ENCODE results near the gene ADAMTS2.

ADAMTS2 gene

GRCh38 chr5:179245031-179245430 is 100.2 kb downstream of the ADAMTS2 start:
- no peaks in the 10 kb centered on the region for H3K9me3 Mint-ChIP-seq
- H3K36me3 Mint-ChIP-seq (ENCODE audit: insufficient read depth), result no peaks in the 10 kb centered on the region
- peaks cover 38% of the 10 kb centered on the region for H3K27me3 Mint-ChIP-seq
- no peak for DNase-seq (ENCODE audit: low spot score in 2 of 2)
- no peak overlapping the region for H3K4me3 Mint-ChIP-seq
- no peaks in the 10 kb centered on the region for H3K4me1 Mint-ChIP-seq
- no peak for ATAC-seq (replicated peaks; ENCODE audit: extremely low read depth, poor library complexity, severe bottlenecking)
- H3K27ac Mint-ChIP-seq (ENCODE audit: low read depth), result no peak overlapping the region

- ATAC-seq (replicated peaks; ENCODE audit: extremely low read depth, poor library complexity, severe bottlenecking), result no peak
- no peak for DNase-seq (ENCODE audit: low spot score in 2 of 2)
- Mint-ChIP-seq H3K27ac (ENCODE audit: low read depth) (no peak overlapping the region), H3K36me3 (ENCODE audit: insufficient read depth) (no peaks in the 10 kb centered on the region), H3K9me3 (no peaks in the 10 kb centered on the region), H3K4me1 (no peaks in the 10 kb centered on the region), H3K4me3 (no peak overlapping the region), H3K27me3 (peaks cover 48% of the 10 kb centered on the region)
Observed at GRCh38 chr5:179244044-179244443, 101.2 kb downstream of the ADAMTS2 start.

- no peaks in the 10 kb centered on the region for H3K36me3 Mint-ChIP-seq (ENCODE audit: insufficient read depth)
- ATAC-seq (replicated peaks; ENCODE audit: extremely low read depth, poor library complexity, severe bottlenecking) (no peak), DNase-seq (ENCODE audit: low spot score in 2 of 2) (no peak)
- H3K27me3 Mint-ChIP-seq, result peaks cover 49% of the 10 kb centered on the region
- no peak overlapping the region for H3K27ac Mint-ChIP-seq (ENCODE audit: low read depth)
- no peaks in the 10 kb centered on the region for H3K9me3 Mint-ChIP-seq
- no peak overlapping the region for H3K4me3 Mint-ChIP-seq
- no peaks in the 10 kb centered on the region for H3K4me1 Mint-ChIP-seq
Observed at GRCh38 chr5:179243333-179243732, 101.9 kb downstream of the ADAMTS2 start.

- Mint-ChIP-seq H3K4me1 (no peaks in the 10 kb centered on the region), H3K27me3 (peaks cover 50% of the 10 kb centered on the region), H3K27ac (ENCODE audit: low read depth) (no peak overlapping the region), H3K36me3 (ENCODE audit: insufficient read depth) (no peaks in the 10 kb centered on the region), H3K9me3 (no peaks in the 10 kb centered on the region), H3K4me3 (no peak overlapping the region)
- ATAC-seq (replicated peaks; ENCODE audit: extremely low read depth, poor library complexity, severe bottlenecking), result no peak
- DNase-seq (ENCODE audit: low spot score in 2 of 2), result no peak
Observed at GRCh38 chr5:179242676-179243075, 102.6 kb downstream of the ADAMTS2 start.

GRCh38 chr5:179241764-179242370 is 103.4 kb downstream of the ADAMTS2 start:
- no peak for ATAC-seq (replicated peaks; ENCODE audit: extremely low read depth, poor library complexity, severe bottlenecking)
- Mint-ChIP-seq H3K27ac (ENCODE audit: low read depth) (no peak overlapping the region), H3K9me3 (no peaks in the 10 kb centered on the region), H3K36me3 (ENCODE audit: insufficient read depth) (no peaks in the 10 kb centered on the region), H3K4me1 (no peaks in the 10 kb centered on the region), H3K4me3 (no peak overlapping the region), H3K27me3 (peaks cover 50% of the 10 kb centered on the region)
- no peak for DNase-seq (ENCODE audit: low spot score in 2 of 2)

- no peak overlapping the region for H3K4me3 Mint-ChIP-seq
- no peak for DNase-seq (ENCODE audit: low spot score in 2 of 2)
Observed at GRCh38 chr5:179241175-179241574, 104.1 kb downstream of the ADAMTS2 start.

GRCh38 chr5:179240561-179240960 is 104.7 kb downstream of the ADAMTS2 start:
- Mint-ChIP-seq H3K27me3 (peaks cover 50% of the 10 kb centered on the region), H3K4me3 (no peak overlapping the region)
- no peak for DNase-seq (ENCODE audit: low spot score in 2 of 2)

More at GRCh38 chr5:179241175-179241574, 104.1 kb downstream of the ADAMTS2 start:
- H3K27me3 Mint-ChIP-seq, result peaks cover 50% of the 10 kb centered on the region
- H3K9me3 Mint-ChIP-seq, result no peaks in the 10 kb centered on the region
- H3K36me3 Mint-ChIP-seq (ENCODE audit: insufficient read depth), result no peaks in the 10 kb centered on the region
- no peaks in the 10 kb centered on the region for H3K4me1 Mint-ChIP-seq
- ATAC-seq (replicated peaks; ENCODE audit: extremely low read depth, poor library complexity, severe bottlenecking), result no peak
- H3K27ac Mint-ChIP-seq (ENCODE audit: low read depth), result no peak overlapping the region

GRCh38 chr5:179239256-179240135 is 105.8 kb downstream of the ADAMTS2 start:
- H3K36me3 Mint-ChIP-seq (ENCODE audit: insufficient read depth), result no peaks in the 10 kb centered on the region
- ATAC-seq (replicated peaks; ENCODE audit: extremely low read depth, poor library complexity, severe bottlenecking) (no peak), DNase-seq (ENCODE audit: low spot score in 2 of 2) (no peak)
- no peaks in the 10 kb centered on the region for H3K4me1 Mint-ChIP-seq
- H3K27ac Mint-ChIP-seq (ENCODE audit: low read depth), result no peak overlapping the region
- no peak overlapping the region for H3K4me3 Mint-ChIP-seq
- H3K27me3 Mint-ChIP-seq, result peaks cover 58% of the 10 kb centered on the region
- H3K9me3 Mint-ChIP-seq, result no peaks in the 10 kb centered on the region

More at GRCh38 chr5:179240561-179240960, 104.7 kb downstream of the ADAMTS2 start:
- ATAC-seq (replicated peaks; ENCODE audit: extremely low read depth, poor library complexity, severe bottlenecking), result no peak
- Mint-ChIP-seq H3K36me3 (ENCODE audit: insufficient read depth) (no peaks in the 10 kb centered on the region), H3K4me1 (no peaks in the 10 kb centered on the region), H3K9me3 (no peaks in the 10 kb centered on the region), H3K27ac (ENCODE audit: low read depth) (no peak overlapping the region)

- Mint-ChIP-seq H3K36me3 (ENCODE audit: insufficient read depth) (no peaks in the 10 kb centered on the region), H3K4me3 (no peak overlapping the region), H3K27ac (ENCODE audit: low read depth) (no peak overlapping the region), H3K4me1 (no peaks in the 10 kb centered on the region), H3K27me3 (peaks cover 67% of the 10 kb centered on the region), H3K9me3 (no peaks in the 10 kb centered on the region)
- ATAC-seq (replicated peaks; ENCODE audit: extremely low read depth, poor library complexity, severe bottlenecking), result no peak
- DNase-seq (ENCODE audit: low spot score in 2 of 2), result no peak
Observed at GRCh38 chr5:179238628-179238970, 106.7 kb downstream of the ADAMTS2 start.

GRCh38 chr5:179237770-179238627 is 107.3 kb downstream of the ADAMTS2 start:
- Mint-ChIP-seq H3K27me3 (peaks cover 62% of the 10 kb centered on the region), H3K4me3 (no peak overlapping the region), H3K36me3 (ENCODE audit: insufficient read depth) (no peaks in the 10 kb centered on the region), H3K4me1 (no peaks in the 10 kb centered on the region), H3K27ac (ENCODE audit: low read depth) (no peak overlapping the region), H3K9me3 (no peaks in the 10 kb centered on the region)
- DNase-seq (ENCODE audit: low spot score in 2 of 2), result peak in 1 of 2 donors; percentile 8
- ATAC-seq (replicated peaks; ENCODE audit: extremely low read depth, poor library complexity, severe bottlenecking), result no peak

- no peaks in the 10 kb centered on the region for H3K4me1 Mint-ChIP-seq
- H3K4me3 Mint-ChIP-seq, result no peak overlapping the region
- H3K27me3 Mint-ChIP-seq, result peaks cover 46% of the 10 kb centered on the region
- no peak overlapping the region for H3K27ac Mint-ChIP-seq (ENCODE audit: low read depth)
- H3K9me3 Mint-ChIP-seq, result no peaks in the 10 kb centered on the region
- ATAC-seq (replicated peaks; ENCODE audit: extremely low read depth, poor library complexity, severe bottlenecking), result no peak
- no peak for DNase-seq (ENCODE audit: low spot score in 2 of 2)
- no peaks in the 10 kb centered on the region for H3K36me3 Mint-ChIP-seq (ENCODE audit: insufficient read depth)
Observed at GRCh38 chr5:179235416-179236400, 109.6 kb downstream of the ADAMTS2 start.
